HG03439 (cell line): ENCODE data around the gene TUG1.

Experiments
- ATAC-seq: cut with Tn5 transposase; IDR thresholded peaks from one replicate; pipeline ENCODE4 v1.9.1; 2021; ENCODE audit warnings: mild to moderate bottlenecking, moderate library complexity; ENCODE audit not compliant: unreplicated experiment

TUG1 gene

DNA sequence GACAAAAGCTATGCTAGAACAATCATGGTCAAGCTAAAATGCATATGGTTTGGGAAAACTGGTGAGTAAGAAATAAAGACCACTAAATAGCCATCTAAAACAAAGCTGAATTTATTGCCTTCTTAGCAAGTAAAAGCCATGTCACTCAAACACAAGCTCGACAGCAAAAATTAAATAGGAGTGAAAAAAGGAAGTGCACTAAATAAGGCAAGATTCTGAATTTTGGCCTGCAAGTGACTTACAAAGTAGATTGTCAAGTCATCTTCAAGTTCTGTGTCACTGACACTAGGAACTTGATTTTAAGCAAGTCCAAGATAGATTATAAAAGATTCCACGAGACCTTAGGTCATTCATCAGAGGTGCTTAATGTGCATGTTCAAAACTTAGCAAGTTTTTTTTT, 27.4 kb downstream of the TUG1 start:
- no peak for ATAC-seq

DNA sequence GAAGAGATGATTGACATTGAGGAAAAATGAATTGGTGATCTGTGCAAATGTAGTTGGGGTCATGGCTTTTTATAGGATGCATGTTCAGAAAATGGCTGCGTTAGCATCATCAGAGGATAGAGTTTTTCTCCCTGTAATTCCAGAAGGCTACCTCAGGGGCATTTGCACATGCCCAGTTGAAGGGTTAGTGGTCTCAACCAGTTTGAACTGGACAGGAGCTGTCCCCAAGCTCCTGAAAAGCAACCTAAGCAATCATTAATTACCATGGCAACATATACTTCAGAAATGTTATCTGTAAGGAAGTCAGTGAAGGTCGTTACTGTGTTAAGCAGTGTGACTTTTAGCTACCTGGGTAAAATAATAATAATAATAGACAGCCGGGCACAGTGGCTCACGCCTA, 29.3 kb downstream of the TUG1 start:
- ATAC-seq: no peak

DNA sequence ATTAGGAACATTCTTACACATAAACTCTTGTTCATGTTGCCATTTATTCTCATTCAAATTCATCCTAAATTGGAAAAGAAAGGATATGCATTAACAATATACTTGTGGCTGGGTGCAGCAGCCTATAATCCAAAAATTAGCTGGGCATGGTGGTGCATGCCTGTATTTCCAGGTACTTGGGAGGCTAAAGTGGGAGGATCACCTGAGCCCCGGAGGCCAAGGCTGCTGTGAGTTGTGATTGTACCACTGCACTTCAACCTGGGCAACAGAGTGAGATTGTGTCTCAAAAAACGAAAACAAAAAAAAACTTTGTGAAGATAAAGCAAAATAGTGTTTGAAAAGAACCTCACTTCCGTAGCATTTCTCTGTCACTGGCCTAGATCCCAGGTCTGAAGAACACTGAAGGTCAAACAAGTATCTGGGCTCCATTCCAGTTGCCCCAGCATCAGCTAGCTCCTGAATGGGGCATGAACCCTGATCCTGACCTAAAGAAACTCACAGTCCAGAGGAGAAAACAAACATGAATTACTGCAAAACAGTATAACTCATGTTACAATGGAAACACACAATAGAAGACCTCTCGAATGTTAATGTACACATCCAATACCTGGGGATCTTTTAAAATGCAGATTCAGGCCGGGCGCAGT, 32.2 kb downstream of the TUG1 start:
- ATAC-seq: no peak

DNA sequence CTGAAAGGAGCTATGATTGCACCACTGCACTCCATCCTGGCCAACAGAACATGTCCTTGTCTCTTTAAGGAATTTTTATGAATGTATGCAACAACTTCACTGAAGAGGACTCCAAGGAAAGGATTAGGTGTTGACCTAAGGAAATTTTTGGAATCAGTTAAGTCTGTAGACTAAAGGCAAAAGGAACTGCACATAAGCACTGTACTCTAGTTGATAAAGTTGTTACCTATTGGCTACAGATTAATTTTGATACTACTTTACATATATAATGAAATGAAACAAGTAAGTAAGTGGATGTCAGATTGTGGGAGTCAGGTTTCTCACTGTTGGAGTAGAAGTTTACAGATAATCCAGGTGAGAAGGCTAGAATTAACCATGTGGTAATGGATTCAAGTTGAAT, 36.5 kb downstream of the TUG1 start:
- ATAC-seq: no peak

DNA sequence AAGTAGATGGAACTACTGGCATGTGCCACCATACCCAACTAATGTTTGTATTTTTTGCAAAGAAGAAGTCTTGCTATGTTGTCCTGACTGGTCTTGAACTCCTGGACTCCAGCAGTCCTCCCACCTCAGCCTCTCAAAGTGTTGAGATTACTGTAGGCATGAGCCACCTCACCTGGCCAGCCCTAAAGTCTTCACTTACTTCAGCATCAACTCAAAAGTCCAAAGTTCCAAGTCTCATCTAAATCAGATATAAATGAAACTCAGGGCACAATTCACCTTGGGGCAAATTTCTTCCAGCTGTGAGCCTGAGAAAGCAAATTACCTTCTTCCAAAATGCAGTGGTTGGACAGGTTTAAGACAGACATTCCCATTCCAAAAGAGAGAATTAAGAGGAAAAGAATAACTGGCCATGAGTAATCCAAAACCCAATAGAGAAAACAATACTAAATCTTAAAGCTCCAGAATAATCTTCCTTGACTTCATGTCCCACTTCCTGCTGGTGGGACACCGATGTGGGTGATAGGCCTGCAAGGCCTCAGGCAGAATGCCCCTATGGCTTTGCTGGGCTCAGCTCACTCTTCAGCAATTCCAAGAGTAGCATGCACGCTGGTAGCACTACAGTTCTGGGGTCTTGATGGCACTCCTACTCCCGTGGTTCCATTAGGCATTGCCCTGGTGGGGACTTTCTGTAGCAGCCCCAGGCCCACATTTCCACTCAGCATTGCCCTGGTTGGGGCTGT, 50.3 kb downstream of the TUG1 start:
- ATAC-seq: no peak

DNA sequence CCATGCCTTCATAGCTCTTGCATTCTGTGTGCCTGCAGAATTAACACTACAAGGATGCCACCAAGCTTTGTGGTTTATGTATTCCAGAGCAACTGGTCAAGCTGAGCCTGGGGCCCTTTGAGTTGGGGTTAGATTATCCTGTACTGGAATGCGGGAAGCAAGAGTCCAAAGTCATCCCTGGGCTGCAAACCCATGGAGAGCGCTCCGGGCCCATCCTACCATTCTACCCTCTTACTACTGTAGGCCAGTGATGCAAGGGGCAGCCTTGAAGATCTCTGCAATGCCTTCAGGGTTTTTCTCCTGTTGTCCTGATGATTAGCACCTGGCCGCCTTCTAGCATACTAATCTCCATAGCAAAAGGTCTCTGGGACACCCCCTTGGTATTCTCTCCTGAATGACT, 51.3 kb downstream of the TUG1 start:
- no peak for ATAC-seq

DNA sequence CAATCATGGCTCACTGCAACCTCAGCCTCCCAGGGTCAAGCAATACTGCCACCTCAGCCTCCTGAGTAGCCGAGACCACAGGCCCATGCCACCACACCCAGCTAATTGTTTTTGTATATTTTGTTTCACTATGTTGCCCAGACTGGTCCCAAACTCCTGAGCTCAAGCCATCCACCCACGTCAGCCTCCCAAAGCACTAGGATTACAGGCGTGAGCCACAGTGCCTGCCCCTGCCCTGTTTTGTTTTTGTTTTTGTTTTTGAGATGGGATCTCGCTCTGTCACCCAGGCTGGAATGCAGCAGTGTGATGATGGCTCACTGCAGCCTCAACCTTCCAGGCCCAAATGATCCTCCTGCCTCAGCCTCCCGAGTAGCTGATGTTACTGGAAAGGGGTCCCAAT, 53.5 kb downstream of the TUG1 start:
- ATAC-seq: no peak
